Adipose tissue (tissue), 3 donors: ENCODE results near the gene PRRG3. TPM values are rescaled to one million over a fixed set of nuclear protein-coding genes. Genes with fewer than 3 reads are reported as not detected.

Source experiments
- H3K27ac ChIP-seq: one replicate; pipeline ENCODE4 v1.5.1; 2013; ENCODE audit warnings: low read depth, low read length
- WGBS, 3 donors: extraction: QIAGEN DNeasy Blood & Tissue Kit; methylation state at CpG; one replicate each; pipeline ENCODE4 v1.1.7; 2013; 5-methylcytosine and 5-hydroxymethylcytosine counted together
- polyA plus RNA-seq, 3 donors: library from polyadenylated mRNA; stranded (reverse); fragments of 200-250 nt; gene quantifications; one replicate each; pipeline ENCODE4 v1.2.3, GENCODE V29; 2013
- donor health status: healthy with polysubstance abuse.
- donor health status: Bipolar disorder and iron deficiency.
- donor health status: healthy.

The PRRG3 gene
- polyA plus RNA-seq, 3 donors, result 0.03 to 0.45 (median 0.07) TPM

DNA sequence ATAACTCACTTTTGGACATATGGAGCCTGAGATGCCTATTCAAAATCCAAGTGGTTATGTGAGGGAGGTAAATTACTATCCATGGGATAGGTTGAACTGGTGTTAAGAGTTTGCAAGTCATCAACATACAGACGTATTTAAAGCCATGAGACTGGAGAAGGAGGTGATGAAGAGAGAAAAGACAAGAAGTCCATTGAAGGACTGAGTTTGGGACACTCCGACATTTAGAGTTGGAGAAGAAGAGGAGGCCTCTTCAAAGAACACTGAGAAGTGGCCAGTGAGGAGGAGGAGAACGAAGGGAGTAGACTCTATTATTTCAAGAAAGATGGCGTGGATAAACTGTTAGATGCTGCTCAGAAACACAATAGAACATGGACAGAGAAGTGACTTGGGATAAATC lies 39.2 kb downstream of the PRRG3 start, which contains the start of gene CNGA2:
Gene CNGA2 (plus strand): TSS at position 301 of the 400 bp plus-strand sequence. CDS start 3,738 bp downstream, outside the sequence.
- H3K27ac ChIP-seq, result no peak within 1 kb of the TSS
- WGBS, 3 donors, result 56 to 84% (median 58%) methylated on average over 4 of the region's 4 CpGs

DNA sequence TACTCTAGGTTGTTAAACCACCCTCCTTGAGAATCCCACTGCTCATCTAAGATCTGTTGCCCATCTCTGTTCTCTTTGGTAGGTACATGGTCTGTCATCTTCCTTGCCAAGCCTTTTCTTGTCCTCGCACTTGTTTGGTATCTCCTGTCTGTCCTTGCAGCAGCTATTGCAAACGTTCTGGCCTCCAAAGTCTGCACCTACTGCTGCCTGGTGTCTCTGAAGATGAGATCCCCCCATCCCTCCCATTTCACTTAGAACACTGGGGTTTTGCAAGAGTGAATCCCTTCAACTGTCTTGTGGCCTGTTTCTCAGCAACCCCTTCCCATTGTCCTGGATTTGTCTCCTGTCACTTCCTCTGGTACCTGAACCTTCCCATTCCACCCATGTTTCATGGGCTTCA lies 40.0 kb downstream of the PRRG3 start:
- H3K27ac ChIP-seq, result no peak overlapping the region
- WGBS, 3 donors, result 42 to 84% (median 64%) methylated on average over 2 of the region's 2 CpGs

GRCh38 chrX:151736685-151737084 lies 41.4 kb downstream of the PRRG3 start:
- no peak overlapping the region for H3K27ac ChIP-seq
- 69 to 85% (median 76%) methylated on average over 6 of the region's 6 CpGs for WGBS, 3 donors

GRCh38 chrX:151737494-151737893 lies 42.2 kb downstream of the PRRG3 start:
- WGBS, 3 donors, result 61 to 80% (median 79%) methylated on average over 5 of the region's 5 CpGs
- H3K27ac ChIP-seq, result no peak overlapping the region

DNA sequence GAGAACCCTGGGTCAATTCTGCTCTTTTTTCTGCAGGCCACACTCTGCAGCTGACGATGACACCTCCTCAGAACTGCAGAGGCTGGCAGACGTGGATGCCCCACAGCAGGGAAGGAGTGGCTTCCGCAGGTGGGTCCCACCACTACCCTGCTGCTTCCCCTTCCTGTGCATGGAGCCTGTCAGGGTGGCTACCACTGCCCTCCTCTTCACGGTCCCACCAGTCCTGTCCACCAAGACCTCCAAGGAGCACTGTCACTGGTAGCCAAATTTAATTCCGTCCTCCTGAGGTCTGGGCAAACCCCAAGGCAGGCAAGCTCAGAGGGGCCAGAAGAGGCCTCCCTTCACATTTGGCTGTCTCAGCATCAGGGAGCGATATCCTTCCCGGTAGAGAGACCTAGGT lies 43.5 kb downstream of the PRRG3 start:
- no peak overlapping the region for H3K27ac ChIP-seq
- WGBS, 3 donors, result 77 to 85% (median 81%) methylated on average over 7 of the region's 7 CpGs

- no peak overlapping the region for H3K27ac ChIP-seq
- WGBS, 3 donors, result 71 to 91% (median 77%) methylated on average over 3 to 4 of the region's 4 CpGs
Measured at GRCh38 chrX:151741606-151742005, 46.3 kb downstream of the PRRG3 start.

DNA sequence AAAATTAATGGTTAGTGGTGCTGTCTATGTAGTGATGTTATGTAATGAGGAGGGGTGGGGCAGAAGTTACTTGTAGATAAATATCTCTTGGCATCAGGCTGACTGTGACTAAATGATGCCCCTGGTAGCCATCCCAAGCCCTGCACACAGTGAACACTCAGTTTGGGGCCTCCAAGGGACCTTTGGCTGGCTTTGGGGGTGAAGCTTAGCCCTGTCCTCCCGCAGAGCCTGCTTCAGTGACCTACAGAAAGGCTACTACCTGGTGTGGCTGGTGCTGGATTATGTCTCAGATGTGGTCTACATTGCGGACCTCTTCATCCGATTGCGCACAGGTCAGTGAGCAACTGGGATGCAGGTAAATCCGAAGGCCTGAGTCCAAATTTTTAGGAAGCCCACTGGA lies 47.1 kb downstream of the PRRG3 start:
- H3K27ac ChIP-seq, result no peak overlapping the region
- 85 to 93% (median 85%) methylated on average over 5 of the region's 5 CpGs for WGBS, 3 donors

DNA sequence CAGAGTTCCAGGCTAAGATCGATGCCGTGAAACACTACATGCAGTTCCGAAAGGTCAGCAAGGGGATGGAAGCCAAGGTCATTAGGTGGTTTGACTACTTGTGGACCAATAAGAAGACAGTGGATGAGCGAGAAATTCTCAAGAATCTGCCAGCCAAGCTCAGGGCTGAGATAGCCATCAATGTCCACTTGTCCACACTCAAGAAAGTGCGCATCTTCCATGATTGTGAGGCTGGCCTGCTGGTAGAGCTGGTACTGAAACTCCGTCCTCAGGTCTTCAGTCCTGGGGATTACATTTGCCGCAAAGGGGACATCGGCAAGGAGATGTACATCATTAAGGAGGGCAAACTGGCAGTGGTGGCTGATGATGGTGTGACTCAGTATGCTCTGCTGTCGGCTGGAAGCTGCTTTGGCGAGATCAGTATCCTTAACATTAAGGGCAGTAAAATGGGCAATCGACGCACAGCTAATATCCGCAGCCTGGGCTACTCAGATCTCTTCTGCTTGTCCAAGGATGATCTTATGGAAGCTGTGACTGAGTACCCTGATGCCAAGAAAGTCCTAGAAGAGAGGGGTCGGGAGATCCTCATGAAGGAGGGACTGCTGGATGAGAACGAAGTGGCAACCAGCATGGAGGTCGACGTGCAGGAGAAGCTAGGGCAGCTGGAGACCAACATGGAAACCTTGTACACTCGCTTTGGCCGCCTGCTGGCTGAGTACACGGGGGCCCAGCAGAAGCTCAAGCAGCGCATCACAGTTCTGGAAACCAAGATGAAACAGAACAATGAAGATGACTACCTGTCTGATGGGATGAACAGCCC lies 48.6 kb downstream of the PRRG3 start:
- WGBS, 3 donors, result 89 to 95% (median 89%) methylated on average over 19 to 21 of the region's 21 CpGs
- H3K27ac ChIP-seq, result no peak overlapping the region

DNA sequence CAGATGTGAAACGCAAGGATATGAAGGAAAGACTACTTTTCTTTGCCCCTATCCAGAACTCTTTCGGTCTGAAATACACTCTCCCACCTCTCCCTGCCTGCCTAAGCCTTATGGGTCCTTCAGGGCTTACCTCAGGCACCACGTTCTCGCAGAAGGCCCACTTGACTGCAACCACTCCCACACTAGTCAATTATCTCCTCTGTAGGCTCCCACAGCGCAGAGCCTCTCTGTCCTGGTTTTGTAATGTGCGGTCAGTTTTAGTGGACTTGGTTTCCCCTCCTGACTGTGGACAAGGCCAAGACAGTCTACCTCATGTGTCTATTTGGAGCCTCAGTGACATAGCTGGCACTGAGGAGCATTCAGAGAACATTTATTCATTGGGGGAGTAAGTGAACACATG lies 50.4 kb downstream of the PRRG3 start:
- WGBS, 3 donors, result 65 to 88% (median 70%) methylated on average over 6 of the region's 6 CpGs
- no peak overlapping the region for H3K27ac ChIP-seq

DNA sequence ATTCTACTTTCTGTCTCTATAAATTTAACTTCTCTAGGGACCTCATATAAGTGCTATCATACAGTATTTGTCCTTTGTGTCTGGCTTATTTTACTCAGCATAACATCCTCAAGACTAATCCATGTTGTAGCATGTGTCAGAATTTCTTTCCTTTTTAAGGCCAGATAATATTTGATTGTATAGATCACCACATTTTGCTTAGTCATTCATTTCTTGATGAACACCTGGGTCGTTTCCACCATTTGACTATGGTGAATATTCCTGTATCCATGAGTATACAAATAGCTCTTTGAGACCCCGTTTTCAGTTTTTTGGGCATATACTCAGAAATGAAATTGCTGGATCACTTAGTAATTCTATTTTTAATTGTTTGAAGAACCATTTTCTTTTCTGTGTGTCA lies 51.2 kb downstream of the PRRG3 start:
- 46 to 73% (median 60%) methylated on average over 2 of the region's 2 CpGs for WGBS, 3 donors
- no peak overlapping the region for H3K27ac ChIP-seq

DNA sequence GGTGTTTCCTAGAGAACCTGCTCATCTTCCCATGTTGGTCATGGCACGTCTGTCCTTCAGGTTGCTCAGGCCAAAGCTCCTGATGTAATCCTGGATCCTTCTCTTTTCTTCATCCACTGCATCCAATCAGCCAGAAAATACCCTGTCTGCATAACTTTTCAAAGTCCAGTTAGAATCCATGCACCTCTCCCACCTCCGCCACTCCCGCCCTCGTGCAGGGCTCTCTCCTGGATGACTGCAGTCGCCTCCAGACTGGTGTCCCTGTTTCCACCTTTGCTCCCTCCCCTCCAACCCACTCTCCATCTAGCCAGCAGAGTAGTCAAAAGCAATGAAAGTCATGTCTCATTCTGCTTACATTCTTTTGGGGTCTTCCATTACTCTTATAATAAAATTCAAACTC lies 55.3 kb downstream of the PRRG3 start:
- WGBS, 3 donors, result 92 to 97% (median 95%) methylated on average over 5 of the region's 5 CpGs
- H3K27ac ChIP-seq, result no peak overlapping the region

- 43 to 71% (median 63%) methylated on average over 5 of the region's 5 CpGs for WGBS, 3 donors
- no peak overlapping the region for H3K27ac ChIP-seq
Measured at GRCh38 chrX:151752847-151753246, 57.6 kb downstream of the PRRG3 start.

GRCh38 chrX:151753313-151754046 lies 58.2 kb downstream of the PRRG3 start:
- 7 to 12% (median 11%) methylated on average over 6 to 22 of the region's 22 CpGs for WGBS, 3 donors
- H3K27ac ChIP-seq, result no peak overlapping the region

GRCh38 chrX:151754047-151754429 lies 58.8 kb downstream of the PRRG3 start:
- 58 to 71% (median 68%) methylated on average over 6 of the region's 6 CpGs for WGBS, 3 donors

DNA sequence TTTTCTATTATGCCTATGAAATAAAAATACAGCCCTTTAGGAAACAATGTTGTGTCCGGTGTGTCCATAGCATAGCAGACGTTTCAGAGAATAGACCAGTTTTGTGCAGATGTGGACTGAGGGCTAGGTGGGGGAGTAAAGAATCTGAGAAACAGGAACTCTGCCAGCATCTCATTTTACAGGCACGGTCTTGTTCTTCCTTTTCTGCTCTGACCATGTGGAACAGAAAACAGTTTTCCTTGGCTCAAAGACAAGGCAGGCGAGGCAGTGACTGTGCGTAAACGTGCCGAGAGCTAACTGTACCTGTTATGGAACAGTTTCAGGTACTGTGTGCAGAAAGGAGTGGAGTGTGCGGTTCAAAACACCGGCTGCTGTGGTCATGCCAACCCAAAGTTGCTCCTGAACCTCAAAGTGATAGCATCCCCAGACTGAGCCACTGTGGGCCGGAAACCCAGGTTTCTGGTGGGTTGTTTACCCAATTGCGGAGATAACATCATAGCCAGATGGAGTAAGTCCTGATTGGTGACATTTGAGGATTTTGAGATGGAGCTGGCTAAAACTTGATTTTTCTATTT lies 59.5 kb downstream of the PRRG3 start:
- WGBS, 3 donors, result 71 to 77% (median 73%) methylated on average over 11 of the region's 11 CpGs
- H3K27ac ChIP-seq, result no peak overlapping the region

More at GRCh38 chrX:151754047-151754429, 58.8 kb downstream of the PRRG3 start:
- H3K27ac ChIP-seq, result no peak overlapping the region

Other genes starting within 250 kb of the PRRG3 start
- not detected for gene PASD1, start 131.8 kb upstream of the PRRG3 start, polyA plus RNA-seq
- gene FATE1, start 20.6 kb downstream of the PRRG3 start, polyA plus RNA-seq, result under 1 TPM in 1 of 3 donors, not detected in 2; 0.15 TPM
- not detected for gene CNGA2, start 39.3 kb downstream of the PRRG3 start, polyA plus RNA-seq
- gene MAGEA4, start 217.4 kb downstream of the PRRG3 start, polyA plus RNA-seq, result not detected